ENCODE results near the gene GORASP1.

DNA sequence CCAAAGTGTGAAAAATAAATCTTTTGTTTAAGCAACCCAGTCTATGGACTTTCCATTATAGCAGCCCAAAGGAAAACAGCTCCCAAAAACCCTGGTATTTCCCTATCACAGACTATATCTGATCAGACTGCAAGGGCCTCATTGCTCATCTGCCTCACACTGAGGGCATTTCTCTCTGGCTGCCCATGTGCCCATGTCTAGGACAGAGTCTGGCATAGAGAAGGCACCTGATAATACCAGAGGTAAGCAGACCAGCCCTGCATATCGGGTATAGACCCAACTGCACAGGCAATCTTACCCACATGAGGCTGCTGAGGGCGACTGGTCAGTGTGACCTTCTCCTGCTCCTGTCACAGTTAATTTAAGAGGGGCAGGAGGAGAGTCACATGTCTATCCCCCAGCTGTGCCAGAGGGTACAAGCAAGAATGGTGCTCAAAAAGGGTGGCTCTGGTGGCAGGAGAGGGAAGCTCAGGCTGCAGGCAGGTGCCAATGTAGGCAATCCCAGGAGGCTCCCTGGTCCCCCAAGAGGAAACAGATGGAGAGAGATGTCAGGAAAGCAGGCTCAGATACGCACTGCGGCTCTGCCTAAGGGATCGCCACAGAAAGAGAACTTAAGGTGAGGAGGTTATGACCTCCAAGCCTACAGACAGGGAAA, 42.8 kb upstream of the GORASP1 start:
- no peak for TF ChIP-seq CBX2 (IDR thresholded peaks at IDR 0.05; ENCODE audit: low read depth, low read length)
- no peak for TF ChIP-seq CBX2 (CRISPR knock-in tag; IDR thresholded peaks at IDR 0.05; ENCODE audit: low read depth)
- no peak for TF ChIP-seq CEBPG (CRISPR knock-in tag; IDR thresholded peaks at IDR 0.05)
- no peak for TF ChIP-seq KLF11 (CRISPR knock-in tag; IDR thresholded peaks at IDR 0.05)
- TF ChIP-seq MXD4 (CRISPR knock-in tag; IDR thresholded peaks at IDR 0.05): no peak
- no peak for TF ChIP-seq REST (IDR thresholded peaks at IDR 0.05; ENCODE audit: borderline replicate concordance in 1 of 2, low read depth in 1 of 2, low read length in 2 of 2)
- TF ChIP-seq, protein P1, sequence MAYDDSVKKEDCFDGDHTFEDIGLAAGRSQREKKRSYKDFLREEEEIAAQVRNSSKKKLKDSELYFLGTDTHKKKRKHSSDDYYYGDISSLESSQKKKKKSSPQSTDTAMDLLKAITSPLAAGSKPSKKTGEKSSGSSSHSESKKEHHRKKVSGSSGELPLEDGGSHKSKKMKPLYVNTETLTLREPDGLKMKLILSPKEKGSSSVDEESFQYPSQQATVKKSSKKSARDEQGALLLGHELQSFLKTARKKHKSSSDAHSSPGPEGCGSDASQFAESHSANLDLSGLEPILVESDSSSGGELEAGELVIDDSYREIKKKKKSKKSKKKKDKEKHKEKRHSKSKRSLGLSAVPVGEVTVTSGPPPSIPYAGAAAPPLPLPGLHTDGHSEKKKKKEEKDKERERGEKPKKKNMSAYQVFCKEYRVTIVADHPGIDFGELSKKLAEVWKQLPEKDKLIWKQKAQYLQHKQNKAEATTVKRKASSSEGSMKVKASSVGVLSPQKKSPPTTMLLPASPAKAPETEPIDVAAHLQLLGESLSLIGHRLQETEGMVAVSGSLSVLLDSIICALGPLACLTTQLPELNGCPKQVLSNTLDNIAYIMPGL (CRISPR knock-in tag; IDR thresholded peaks at IDR 0.05; ENCODE audit: borderline replicate concordance in 1 of 2, low read depth in 1 of 2): no peak
- TF ChIP-seq SOX6 (IDR thresholded peaks at IDR 0.05): no peak
- no peak for TF ChIP-seq SOX6 (CRISPR knock-in tag; IDR thresholded peaks at IDR 0.05)
- TF ChIP-seq JUND (CRISPR knock-in tag; IDR thresholded peaks at IDR 0.05): no peak
- no peak for TF ChIP-seq ZBTB10 (CRISPR knock-in tag; IDR thresholded peaks at IDR 0.05; ENCODE audit: borderline replicate concordance)
